Measurements from ENCODE around the gene TSPAN2.
A peak's percentile ranks its signal among the peaks of the same experiment; 100 is the strongest.

The TSPAN2 gene

GRCh38 chr1:115089420-115090185 lies at the start of gene TSPAN2:
Gene TSPAN2, minus strand, starts transcription at chr1:115089503. Its CDS starts 71 bp downstream, at chr1:115089432.
- peak; percentile 42 for DNase-seq (ENCODE audit: low read depth)

- peak; percentile 33 for DNase-seq (ENCODE audit: low read depth)
Measured at GRCh38 chr1:115138973-115139372, 49.7 kb upstream of the TSPAN2 start.

GRCh38 chr1:115138271-115138670 lies 49.0 kb upstream of the TSPAN2 start:
- DNase-seq (ENCODE audit: low read depth) = no peak

GRCh38 chr1:115137191-115137590 lies 47.9 kb upstream of the TSPAN2 start:
- DNase-seq (ENCODE audit: low read depth) = no peak

- no peak for DNase-seq (ENCODE audit: low read depth)
Measured at GRCh38 chr1:115136706-115137105, 47.4 kb upstream of the TSPAN2 start.

- no peak for DNase-seq (ENCODE audit: low read depth)
Measured at GRCh38 chr1:115136106-115136505, 46.8 kb upstream of the TSPAN2 start.

- no peak for DNase-seq (ENCODE audit: low read depth)
Measured at GRCh38 chr1:115135681-115136080, 46.4 kb upstream of the TSPAN2 start.

- DNase-seq (ENCODE audit: low read depth) = no peak
Measured at GRCh38 chr1:115134850-115135480, 45.7 kb upstream of the TSPAN2 start.

- DNase-seq (ENCODE audit: low read depth) = no peak
Measured at GRCh38 chr1:115134231-115134630, 44.9 kb upstream of the TSPAN2 start.

GRCh38 chr1:115133440-115133839 lies 44.1 kb upstream of the TSPAN2 start:
- DNase-seq (ENCODE audit: low read depth) = no peak

- no peak for DNase-seq (ENCODE audit: low read depth)
Measured at GRCh38 chr1:115130786-115131185, 41.5 kb upstream of the TSPAN2 start.

- no peak for DNase-seq (ENCODE audit: low read depth)
Measured at GRCh38 chr1:115129071-115129640, 39.9 kb upstream of the TSPAN2 start.

- DNase-seq (ENCODE audit: low read depth) = no peak
Measured at GRCh38 chr1:115127539-115127938, 38.2 kb upstream of the TSPAN2 start.

- no peak for DNase-seq (ENCODE audit: low read depth)
Measured at GRCh38 chr1:115126516-115126915, 37.2 kb upstream of the TSPAN2 start.

- DNase-seq (ENCODE audit: low read depth) = no peak
Measured at GRCh38 chr1:115123116-115123515, 33.8 kb upstream of the TSPAN2 start.

- no peak for DNase-seq (ENCODE audit: low read depth)
Measured at GRCh38 chr1:115121793-115122192, 32.5 kb upstream of the TSPAN2 start.

- no peak for DNase-seq (ENCODE audit: low read depth)
Measured at GRCh38 chr1:115120296-115120695, 31.0 kb upstream of the TSPAN2 start.

- no peak for DNase-seq (ENCODE audit: low read depth)
Measured at GRCh38 chr1:115118611-115119010, 29.3 kb upstream of the TSPAN2 start.

GRCh38 chr1:115118086-115118485 lies 28.8 kb upstream of the TSPAN2 start:
- no peak for DNase-seq (ENCODE audit: low read depth)

GRCh38 chr1:115117298-115117697 lies 28.0 kb upstream of the TSPAN2 start:
- no peak for DNase-seq (ENCODE audit: low read depth)

- no peak for DNase-seq (ENCODE audit: low read depth)
Measured at GRCh38 chr1:115116512-115116911, 27.2 kb upstream of the TSPAN2 start.

- DNase-seq (ENCODE audit: low read depth) = no peak
Measured at GRCh38 chr1:115115521-115116161, 26.3 kb upstream of the TSPAN2 start.

GRCh38 chr1:115114308-115114707 lies 25.0 kb upstream of the TSPAN2 start:
- DNase-seq (ENCODE audit: low read depth) = no peak
